Measurements from ENCODE around the gene CAPN7.

Gene CAPN7

GRCh38 chr3:15280853-15281532 is 74.9 kb downstream of the CAPN7 start:
- DNase-seq (ENCODE audit: insufficient read length, low spot score) (no peak), FAIRE-seq (no peak)
- no peak for TF ChIP-seq CTCF (IDR thresholded peaks at IDR 0.05; ENCODE audit: insufficient read depth, missing control alignments)

- DNase-seq (ENCODE audit: insufficient read length, low spot score), result no peak
- FAIRE-seq, result no peak
- TF ChIP-seq CTCF (IDR thresholded peaks at IDR 0.05; ENCODE audit: insufficient read depth, missing control alignments), result no peak
Measured at GRCh38 chr3:15281817-15282216, 75.8 kb downstream of the CAPN7 start.

- DNase-seq (ENCODE audit: insufficient read length, low spot score) (no peak), FAIRE-seq (no peak)
- no peak for TF ChIP-seq CTCF (IDR thresholded peaks at IDR 0.05; ENCODE audit: insufficient read depth, missing control alignments)
Measured at GRCh38 chr3:15283702-15284101, 77.7 kb downstream of the CAPN7 start.

GRCh38 chr3:15284121-15284889 is 78.3 kb downstream of the CAPN7 start:
- DNase-seq (ENCODE audit: insufficient read length, low spot score) (no peak), FAIRE-seq (no peak)
- no peak for TF ChIP-seq CTCF (IDR thresholded peaks at IDR 0.05; ENCODE audit: insufficient read depth, missing control alignments)

GRCh38 chr3:15286022-15286421 is 80.0 kb downstream of the CAPN7 start:
- DNase-seq (ENCODE audit: insufficient read length, low spot score) (no peak), FAIRE-seq (no peak)
- TF ChIP-seq CTCF (IDR thresholded peaks at IDR 0.05; ENCODE audit: insufficient read depth, missing control alignments), result no peak

GRCh38 chr3:15287565-15288330 is 81.7 kb downstream of the CAPN7 start:
- TF ChIP-seq CTCF (IDR thresholded peaks at IDR 0.05; ENCODE audit: insufficient read depth, missing control alignments), result no peak
- FAIRE-seq (no peak), DNase-seq (ENCODE audit: insufficient read length, low spot score) (no peak)

All from D721Med (cell line).